ENCODE data around the gene AFMID.

AFMID gene

GRCh38 chr17:78255029-78255656 is 68.0 kb downstream of the AFMID start:
- DNase-seq (ENCODE audit: low read depth), result no peak

GRCh38 chr17:78255953-78256706 is 69.0 kb downstream of the AFMID start:
- DNase-seq (ENCODE audit: low read depth), result no peak

DNA sequence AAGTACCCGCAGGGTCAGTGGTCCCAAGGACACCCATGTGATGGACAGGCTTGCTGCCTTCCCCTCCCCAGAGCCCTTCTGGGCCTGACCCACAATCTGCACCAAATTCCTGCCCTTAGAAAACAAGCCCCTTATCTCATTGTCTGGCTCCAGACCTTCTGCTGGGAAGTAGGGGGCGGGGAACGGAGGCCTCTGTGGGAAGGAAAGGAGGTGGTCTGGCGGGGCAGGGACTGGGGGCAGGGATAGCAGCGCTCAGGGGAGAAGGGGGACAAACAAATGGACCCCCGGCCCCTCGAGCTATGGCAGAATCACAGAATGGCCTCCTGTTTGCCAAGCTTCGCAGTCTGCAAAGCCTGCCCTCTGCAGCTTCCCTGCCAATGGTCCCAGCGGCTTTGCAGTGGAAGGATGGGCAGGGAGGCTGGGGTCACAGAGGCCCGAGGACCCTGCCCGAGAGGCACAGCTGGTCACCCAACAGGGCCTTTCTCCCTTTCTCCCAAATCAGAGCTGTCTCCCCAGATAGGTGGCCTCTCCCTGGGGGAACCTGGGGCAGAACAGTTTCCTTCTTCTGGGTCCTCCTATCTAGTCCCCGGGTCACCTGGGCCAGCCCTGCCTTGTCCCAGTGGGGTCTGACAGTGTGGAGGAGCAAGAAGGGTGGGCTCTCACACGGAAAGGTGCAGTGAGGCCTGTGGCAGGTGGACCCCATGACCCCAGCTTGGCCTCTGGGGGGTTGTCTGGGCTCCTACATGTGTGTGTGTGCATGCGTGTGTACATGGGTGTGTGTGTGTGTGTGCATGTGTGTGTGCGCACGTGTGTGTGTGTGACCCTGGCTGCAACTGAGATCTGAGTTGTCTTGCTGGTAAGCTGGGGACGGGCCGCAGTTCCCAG is 69.8 kb downstream of the AFMID start:
- DNase-seq (ENCODE audit: low read depth), result no peak
